ENCODE data around the gene ITGB4.

ITGB4 gene

DNA sequence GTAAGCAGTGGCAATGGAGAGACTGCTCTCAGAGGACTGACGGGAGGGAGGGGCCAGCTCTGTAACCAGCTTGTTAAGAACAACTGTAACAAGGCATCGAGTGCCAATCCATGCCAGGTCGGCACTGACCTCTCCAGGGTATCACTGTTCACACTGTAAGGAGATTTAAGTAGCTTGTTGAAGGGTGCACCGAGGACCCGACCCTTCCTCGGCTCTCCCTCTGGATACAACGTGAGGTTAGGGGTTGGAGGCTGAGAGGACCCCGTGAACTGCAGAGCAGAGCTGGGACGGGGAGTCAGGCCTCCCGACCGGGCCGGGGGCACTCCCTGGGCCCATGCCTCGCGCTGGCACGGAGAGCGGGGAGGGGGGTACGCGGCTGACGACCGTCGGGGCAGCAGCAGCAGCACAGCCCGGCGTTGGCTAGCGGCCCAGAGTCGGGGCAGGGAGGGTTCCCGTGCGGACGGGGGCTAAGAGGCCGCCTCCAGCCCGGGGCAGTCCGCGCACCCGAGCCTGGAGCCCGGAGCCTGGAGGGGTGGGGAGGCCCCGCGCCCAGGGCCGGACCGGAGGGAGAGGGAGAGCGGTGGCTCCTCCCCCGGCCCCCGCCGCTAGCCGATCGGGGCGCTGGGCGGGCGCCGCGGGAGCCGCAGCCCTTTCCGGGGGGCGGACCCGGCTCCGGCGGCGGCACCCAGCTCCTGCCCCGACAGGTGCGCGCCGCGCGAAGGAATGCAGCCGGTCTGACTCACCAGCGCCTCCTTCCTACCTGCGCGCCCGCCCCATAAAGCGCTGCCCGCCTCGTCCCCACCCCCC lies at the start of gene ITGB4:
Gene ITGB4 (plus strand): TSS at position 804 of the 807 bp plus-strand sequence. CDS start 3,245 bp downstream, outside the sequence.
- DNase-seq (ENCODE audit: low spot score) = no peak

DNA sequence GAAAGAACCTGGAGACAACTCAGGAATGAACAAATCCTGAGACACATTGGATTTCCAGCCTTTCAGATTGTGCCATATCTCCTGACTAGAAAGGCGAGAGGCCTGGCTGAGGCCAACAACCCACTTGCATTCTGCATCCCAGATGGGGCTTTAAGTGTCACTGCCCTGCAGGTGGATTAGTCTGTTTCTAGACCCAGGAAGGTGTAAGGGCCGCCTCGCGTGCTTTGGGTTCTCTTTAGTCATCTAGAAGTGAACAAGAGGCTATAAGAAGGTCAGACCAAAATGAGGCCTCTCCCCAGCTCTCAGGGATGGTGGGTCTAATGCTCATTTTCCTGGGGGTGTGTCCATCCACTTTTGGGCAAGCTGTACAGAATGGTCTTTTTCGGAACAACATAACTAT lies 49.2 kb upstream of the ITGB4 start:
- no peak for DNase-seq (ENCODE audit: low spot score)

DNA sequence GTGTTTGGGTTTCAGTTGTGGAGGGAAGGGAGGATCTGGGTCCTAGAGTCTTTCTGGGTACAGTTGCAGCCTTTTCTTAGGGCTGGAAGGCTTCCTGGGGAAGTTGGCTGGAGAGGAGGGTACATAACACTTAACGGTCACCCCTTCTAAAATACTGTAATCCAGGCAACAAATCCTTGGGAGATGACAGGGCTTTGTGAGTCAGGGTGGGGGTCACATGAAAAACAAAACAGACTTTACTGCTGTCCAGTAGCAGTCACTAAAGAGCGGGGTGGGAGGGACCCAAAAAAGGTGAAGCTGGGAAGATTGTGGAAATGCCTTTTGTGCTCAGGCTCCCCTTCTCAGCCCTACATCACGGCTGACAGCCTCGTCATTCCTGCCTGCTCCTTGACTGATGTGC lies 47.8 kb upstream of the ITGB4 start:
- no peak for DNase-seq (ENCODE audit: low spot score)

DNA sequence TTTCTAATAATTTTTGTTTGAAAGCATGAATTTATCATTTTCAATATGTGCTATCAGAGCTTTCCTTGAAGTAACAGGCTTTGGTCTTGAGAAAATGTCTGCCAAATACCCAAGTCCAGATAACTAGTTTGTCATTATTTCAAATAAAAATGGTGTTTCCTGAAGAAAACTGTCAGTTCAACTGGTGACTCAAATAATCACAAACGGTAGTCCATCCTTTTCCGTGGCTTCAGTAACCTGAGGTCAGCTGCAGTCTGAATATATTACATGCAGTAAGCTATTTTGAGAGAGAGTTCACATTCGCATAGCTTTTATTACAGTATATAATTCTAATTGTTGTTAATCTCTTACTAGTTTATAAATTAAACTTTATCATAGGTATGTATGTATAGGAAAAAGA lies 44.8 kb upstream of the ITGB4 start:
- no peak for DNase-seq (ENCODE audit: low spot score)

DNA sequence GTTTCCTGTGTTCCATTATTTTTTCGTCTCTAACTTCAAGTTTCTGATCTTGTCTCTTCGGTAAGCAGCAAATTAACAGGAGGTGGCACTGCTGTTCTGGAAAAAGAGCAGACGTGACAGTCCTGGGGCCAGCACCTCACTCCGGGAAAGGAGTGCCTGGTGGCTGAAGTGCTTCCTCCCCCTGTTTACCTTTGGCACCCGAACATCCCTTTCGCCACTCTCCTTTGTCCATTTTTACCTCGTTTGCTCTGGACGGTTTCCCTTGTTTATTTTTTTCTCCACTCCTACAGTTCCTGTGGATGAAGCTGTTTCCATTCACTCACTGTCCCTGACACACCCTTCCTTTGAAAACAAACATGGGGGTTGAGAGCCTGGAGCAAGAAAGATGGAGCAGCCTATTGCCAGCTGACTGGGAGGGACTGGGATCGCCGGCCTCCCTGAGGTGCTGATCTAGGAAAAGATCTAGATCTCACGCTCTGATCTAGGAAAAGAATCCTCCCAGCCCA lies 41.5 kb upstream of the ITGB4 start:
- DNase-seq (ENCODE audit: low spot score) = no peak

DNA sequence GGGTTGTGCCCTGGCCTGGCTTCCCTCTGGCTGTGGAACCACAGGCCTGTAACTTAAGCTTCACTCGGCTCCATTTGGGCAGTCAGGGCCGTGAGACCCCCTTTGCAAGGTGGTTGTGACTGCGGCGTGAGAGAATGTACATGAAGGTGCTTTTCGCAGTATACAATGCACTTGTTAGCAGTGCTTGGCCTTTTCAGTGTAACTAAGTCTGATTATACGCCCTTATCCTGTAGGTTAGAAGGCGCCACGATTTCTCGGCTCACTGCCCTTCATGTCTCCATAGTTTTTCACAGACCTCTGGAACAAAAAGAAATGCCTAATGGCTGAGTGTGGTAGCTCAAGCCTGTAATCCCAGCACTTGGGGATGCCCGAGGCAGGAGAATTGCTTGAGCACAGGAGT lies 40.8 kb upstream of the ITGB4 start:
- no peak for DNase-seq (ENCODE audit: low spot score)

DNA sequence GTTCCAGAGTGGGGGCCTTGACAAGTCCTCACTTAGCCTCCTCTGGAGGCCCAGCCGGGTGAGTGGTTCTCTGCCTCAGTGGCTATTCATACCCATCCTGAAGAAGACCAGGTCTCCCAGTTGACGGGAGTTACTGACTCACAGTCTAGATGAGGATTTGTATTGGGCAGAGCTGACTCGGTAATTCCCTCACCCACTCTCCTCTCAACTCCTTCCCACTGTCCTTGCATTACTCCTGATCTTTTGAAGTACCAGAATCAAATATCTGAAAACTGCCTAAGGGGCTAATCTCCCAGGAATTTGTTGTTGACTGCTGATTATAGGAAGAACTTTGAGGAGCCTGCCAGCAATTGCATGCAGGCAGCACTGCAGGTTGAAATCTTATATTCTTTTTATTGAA lies 40.0 kb upstream of the ITGB4 start:
- DNase-seq (ENCODE audit: low spot score) = no peak

DNA sequence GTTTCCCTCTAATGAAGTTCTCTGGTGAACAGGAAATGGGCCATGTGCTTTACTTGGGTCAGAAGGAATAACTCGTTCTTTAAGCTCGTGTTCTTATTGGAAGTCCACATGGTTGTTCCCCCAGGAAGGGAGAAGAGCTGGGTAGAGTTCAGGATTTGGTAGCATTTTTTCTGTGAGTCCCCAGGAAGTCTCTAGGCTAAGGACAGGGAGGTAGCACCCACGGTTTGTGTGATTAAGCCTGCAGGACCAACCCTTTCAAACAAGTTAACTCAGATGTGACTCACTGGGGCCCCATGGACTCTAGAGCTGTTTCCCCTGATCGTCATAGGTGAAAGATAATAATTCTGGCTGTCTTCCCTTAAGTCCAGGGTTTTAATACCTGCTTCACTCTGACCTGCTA lies 37.7 kb upstream of the ITGB4 start:
- DNase-seq (ENCODE audit: low spot score) = no peak

DNA sequence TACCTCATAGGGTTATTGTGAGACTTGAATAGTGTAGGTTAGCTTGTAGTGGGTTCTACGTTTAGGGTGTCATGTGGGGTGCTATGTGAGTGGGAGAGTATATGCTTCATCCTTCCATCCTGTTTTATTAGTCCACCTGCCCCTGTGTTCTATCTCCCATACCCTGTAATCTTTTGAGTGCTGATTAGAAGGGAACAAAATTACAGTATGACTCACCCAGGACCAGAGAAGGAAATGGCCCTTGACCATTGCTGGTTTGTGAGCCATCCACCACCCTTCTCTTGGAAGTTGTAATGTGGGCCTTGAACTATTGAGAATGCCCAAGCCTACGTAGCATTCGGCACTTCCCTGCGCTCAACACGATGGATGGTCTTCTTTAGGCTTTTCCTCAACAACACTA lies 37.0 kb upstream of the ITGB4 start:
- no peak for DNase-seq (ENCODE audit: low spot score)

DNA sequence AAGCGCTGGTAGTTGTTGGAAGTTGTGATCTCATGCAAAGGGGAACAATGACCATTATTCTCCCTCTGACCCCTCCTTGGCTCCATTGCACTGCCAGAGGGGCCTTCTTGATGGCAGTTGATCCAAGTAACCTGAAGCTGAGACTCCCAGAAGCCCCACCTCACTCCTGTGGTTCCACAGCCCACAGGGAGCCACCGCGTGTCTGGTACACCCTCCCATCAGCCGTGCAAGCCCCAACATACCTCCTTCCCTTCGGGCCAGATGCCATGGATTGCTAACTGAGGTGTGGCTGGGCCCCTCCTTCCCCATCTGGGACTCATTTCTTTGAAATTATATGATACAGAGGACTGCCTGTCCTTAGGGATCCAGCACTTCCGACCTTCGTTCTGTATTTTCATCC lies 36.3 kb upstream of the ITGB4 start:
- no peak for DNase-seq (ENCODE audit: low spot score)

DNA sequence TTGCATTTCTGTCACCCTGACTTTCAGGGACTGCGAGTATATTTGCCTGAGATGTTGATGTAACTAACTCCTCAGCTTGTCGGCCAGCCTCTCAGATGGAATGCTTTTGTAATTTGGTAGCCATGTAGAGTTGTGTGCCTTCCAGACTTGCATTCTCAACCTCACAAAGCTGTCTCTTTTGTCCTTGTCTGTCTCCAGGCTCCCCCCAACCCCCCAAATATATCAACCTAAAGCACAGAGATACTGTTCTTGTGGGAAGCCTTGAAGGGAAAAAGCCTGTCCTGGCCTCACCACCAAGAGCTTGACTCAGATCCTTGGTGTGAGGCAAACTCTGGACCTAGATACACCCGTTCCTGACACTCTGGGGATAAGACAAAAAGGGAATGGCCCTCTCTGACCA lies 35.8 kb upstream of the ITGB4 start:
- no peak for DNase-seq (ENCODE audit: low spot score)

DNA sequence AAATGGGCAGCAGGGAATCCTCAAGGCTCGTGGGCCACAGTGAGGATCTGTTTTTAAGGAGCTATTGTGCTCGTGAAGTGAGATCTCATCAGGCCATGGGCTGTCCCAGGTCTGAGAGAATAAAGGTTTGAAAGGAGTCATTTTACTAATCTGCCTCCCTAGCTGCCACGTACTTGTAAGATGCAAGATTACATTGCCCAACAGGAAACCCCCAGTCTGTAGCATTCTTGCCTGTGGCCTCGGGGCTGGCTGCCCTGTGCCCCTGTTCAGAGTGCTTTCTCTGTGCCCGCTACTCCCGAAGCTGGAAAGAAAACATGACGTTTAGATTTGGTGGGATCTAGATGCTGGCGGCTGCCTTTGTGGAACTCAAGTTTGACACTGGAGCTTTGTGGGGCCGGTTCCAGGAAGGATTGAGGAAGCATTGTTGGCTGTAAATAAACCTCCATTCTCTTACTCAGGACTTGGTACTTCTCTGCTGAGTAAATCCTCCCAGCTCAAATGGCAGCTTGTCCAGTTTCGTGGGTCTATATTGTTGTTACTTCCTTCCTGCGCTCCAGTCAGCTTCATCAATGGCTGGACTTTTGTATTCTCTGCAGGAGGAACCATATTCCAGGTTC lies 32.9 kb upstream of the ITGB4 start:
- no peak for DNase-seq (ENCODE audit: low spot score)

DNA sequence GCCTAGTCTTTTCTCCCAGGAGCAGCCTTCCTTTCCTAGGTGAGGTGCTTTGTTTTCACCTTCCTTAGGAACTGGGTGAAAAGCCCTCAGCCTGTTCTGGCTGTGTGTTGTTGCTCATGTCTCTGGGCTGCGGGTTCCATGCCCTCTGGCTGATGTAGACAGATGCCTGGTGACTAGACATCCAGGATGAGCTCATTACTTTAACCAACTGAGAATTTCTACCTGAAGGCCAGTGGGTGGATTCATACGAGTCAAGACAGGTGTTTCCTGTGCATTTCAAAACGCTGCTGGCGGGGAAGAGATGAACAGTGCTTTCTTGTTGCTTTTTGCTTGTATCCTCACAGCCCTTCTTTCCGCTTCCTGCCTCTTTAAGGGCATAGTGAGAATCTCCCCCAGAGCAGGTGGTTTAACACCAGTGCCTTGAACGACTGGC lies 31.8 kb upstream of the ITGB4 start:
- DNase-seq (ENCODE audit: low spot score) = no peak

DNA sequence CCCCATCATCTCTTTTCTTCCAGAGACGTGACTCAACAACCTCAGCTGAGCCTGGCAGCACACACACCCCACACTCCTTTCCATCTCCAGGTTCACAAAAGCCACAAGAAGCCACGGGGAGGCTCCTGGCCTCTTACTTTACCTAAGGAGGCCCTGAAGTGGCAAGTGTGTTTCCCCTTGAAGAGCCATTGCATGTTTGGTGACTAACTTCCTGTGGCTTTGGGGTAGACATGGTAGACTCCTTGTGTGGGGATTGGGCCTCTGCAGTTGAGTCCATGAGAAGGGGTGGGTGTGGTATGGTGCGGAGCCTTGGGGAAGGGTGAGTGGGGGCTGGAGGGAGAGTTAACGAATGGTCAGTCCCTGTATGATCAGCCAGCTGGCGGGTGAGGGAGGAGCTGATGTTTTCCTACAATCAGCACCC lies 29.9 kb upstream of the ITGB4 start:
- no peak for DNase-seq (ENCODE audit: low spot score)

DNA sequence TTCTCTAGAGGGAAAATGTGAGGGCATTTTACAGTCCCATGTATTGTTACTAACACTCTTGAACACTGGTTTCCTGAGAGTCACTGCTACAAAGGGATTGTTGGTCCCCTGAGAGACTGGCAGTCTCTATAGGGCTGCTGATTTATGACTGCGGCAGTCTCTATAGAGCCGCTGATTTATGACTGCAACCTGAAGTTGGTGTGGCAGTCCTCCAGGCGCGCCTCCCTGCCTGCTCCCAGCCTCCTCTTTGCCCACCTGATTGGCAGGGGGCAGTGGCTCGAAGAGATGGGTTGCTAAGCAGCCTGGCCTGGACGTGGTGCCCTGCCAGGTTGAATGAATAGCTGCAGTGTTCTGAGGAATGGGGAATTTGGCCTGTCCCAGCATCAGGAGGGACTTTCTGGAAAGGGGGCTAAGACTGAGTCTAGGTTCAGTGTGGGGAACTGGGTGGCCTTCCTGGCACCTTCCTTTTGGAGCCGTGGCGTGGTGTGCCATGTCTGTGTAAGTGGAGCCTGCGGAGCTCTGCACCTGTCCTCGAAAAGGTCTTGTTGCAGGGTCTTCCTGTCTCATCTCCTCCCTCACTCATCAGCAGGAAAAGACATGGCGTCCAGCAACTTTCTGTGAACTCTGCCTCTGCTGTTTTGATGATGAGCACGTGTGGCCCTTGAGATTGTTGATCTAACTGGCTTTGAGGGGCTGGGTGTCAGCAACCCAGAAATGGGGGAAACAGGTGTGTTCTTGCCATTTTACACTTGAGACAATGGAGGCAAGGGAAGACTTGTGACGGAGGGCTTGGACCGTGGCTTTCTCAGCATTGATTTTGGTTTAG lies 29.2 kb upstream of the ITGB4 start:
- no peak for DNase-seq (ENCODE audit: low spot score)

DNA sequence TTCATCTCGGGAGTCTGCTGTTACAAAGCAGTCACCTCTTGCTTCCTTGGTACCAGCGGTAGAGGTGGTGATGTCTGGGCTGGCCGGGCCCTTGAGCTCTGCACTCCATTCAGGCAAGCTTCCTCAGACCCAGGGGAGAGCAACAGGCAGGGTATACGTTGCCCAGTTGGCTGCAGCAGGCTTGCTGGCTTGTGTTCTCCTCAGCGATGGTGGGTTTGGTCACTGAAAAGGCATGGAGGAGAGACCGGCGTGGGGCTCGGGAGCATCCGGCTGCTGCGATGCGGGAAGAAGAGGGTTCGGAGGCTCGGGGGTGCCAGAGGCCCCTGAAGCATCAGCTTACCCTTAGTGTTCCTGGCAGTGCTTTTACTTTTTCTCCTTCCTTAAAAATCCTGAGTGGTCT lies 28.3 kb upstream of the ITGB4 start:
- DNase-seq (ENCODE audit: low spot score) = no peak

DNA sequence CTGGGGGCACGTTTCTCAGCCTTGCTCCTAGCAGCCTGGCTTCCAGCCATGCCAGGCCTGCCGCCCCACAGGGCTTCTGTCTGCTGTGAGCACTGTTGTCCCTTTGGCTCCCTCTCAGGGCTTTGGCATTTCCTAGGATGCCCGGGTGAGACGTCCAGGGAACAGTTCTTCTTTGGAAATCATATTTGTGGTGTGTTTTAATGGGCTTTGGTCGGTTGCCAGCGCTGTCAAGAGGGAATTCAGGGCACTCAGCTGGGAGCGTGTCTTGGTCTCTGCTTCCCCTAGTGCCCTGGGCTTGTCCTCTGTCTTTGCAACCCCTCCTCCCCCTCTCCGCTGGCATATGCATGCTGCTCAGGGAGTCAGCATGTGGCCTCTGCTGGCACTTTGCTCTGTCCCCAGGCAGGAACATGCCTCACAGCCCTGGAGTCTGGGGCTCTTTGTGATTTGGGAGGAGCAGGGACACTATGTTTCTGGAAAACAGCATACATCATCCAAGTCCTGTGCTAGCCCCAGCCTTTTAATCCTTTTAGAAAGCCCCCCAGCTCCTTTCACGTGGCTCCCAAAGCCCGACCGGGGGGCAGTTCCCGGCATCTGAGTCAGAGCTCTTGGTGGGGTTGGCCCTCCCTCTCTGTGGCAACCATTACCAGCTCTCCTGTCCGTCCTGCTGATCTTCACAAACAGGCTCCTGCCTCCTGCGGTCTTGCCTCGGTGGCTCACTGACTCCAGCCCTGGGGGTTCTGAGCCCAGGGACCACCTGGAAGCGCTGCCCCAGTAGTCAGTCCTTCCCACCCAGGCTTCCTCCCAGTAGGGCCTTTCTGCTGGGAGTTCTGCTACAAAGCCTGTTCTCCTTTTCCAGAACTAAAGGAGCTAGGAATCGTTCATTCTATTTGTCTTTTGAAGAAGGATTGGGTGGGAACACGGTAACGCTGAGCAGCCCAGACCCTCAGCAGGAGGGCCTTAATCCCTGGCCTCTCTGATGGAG lies 27.5 kb upstream of the ITGB4 start:
- DNase-seq (ENCODE audit: low spot score) = no peak

DNA sequence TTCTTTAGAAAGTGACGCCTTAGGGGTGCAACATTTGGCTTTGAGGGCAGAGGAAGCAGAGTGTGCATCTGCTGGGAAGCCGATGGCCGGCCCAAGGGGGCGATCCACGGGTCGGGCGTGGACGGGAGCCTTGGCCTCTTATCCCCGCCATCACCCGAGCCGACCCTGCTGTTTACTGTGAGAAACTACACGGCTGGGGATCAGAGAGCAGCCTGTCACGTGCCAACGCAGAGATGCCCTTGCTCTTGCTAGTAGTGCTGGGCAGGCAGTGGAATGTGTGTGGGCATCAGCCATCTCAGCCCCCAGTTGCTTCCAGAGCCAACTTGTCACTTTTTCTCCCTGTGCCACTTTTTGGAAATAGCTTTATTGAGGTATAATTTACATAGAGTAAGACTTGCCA lies 26.7 kb upstream of the ITGB4 start:
- DNase-seq (ENCODE audit: low spot score) = no peak

DNA sequence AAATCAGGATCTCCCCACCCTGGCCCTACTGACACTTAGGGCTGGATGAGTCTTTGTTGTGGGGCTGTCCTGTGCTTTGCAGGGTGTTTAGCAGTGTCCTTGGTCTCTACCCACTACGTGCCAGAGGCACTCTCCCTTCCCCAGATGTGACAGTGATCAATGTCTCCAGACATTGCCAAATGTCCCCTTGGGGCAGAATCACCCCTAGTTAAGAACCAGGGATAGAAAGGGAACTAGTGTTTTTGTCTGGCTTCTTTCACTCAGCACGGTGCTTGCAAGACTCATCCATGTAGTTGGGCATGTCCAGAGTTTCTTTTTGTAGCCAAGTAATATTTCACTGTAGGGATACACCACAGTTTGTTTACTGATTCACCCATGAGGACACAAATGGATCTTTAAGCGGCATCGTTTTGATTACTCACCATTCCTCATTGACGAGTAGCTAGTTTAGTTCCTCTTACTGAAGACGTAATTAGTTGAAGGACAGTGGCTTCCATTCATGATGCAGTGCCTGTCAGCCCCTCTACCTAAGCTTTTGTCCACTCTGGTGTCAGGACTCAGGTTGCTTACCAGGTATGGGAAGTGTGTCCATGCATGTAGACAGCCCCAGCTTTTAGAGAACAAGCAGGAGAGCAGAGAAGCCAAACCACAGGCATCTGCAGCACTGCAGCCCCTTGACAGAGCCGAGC lies 26.0 kb upstream of the ITGB4 start:
- DNase-seq (ENCODE audit: low spot score) = no peak

DNA sequence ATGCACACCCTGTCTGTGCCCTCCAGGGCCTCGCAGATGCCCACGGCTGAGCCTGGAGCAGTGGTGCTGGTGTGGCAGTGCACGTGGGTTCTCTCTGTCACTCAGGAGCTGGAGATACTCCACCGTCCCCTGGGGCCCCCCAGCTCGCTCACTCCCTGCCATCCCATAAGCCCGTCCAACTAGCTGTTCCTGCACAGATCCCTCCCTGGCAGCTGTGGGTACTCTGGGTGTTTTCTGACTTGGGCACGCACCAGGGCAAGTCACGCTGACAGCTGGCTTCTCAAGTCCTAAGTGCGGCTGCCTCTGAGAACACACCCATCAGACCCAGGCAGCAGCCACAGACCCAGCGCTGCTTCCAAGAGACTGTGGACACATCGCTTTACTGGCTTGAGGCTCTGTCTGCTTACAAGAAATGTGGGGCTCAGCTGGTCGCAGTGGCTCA lies 25.4 kb upstream of the ITGB4 start:
- DNase-seq (ENCODE audit: low spot score) = no peak
